CD4-positive, alpha-beta T cell (primary cell): ENCODE results near the gene HECTD3. TPM values are rescaled to one million over a fixed set of nuclear protein-coding genes. Genes with fewer than 3 reads are reported as not detected.
A peak's percentile ranks its signal among the peaks of the same experiment; 100 is the strongest.

Experiments used
- ATAC-seq: fragments of 200-7000 bp; cut with Tn5 transposase; one replicate; pipeline ENCODE4 v1.10.0; 2022; ENCODE audit warnings: mild to moderate bottlenecking; ENCODE audit not compliant: poor library complexity
- CTCF ChIA-PET: fragments of 350-600 bp; sonication (Branson Sonifier 250); formaldehyde crosslinking; loops from one replicate; lab custom pipeline; 2021; ENCODE audit warnings: antibody characterized with exemption, inconsistent platforms; lab: Charles Lee
- POLR2A ChIA-PET: fragments of 350-600 bp; sonication (Branson Sonifier 250); formaldehyde crosslinking; loops from one replicate; lab custom pipeline; 2021; ENCODE audit warnings: antibody characterized with exemption, inconsistent platforms; lab: Charles Lee
- DNase-seq, 14 experiments: peaks; one replicate each; pipeline ENCODE4 v3.0.0-alpha.2; 2013 to 2020; ENCODE audit warnings: mixed read lengths in 2 of 14
- H3K27ac ChIP-seq, 2 donors: one replicate each; pipeline versions ENCODE4 v1.5.1 to v1.7.0; 2013; ENCODE audit warnings: low read length in 2 of 2, low read depth in 1 of 2, mild to moderate bottlenecking in 1 of 2
- H3K27me3 ChIP-seq, 2 experiments: 1 replicate in 1 of 2; 2 replicates in 1 of 2; pipeline versions ENCODE4 v1.6.1 to v1.7.0; 2013; ENCODE audit warnings: low read length in 2 of 2, control low read depth in 1 of 2, mild to moderate bottlenecking in 1 of 2, moderate library complexity in 1 of 2; ENCODE audit not compliant: insufficient read depth in 2 of 2, control insufficient read depth in 1 of 2
- H3K36me3 ChIP-seq: one replicate; pipeline ENCODE4 v1.6.1; 2013; ENCODE audit warnings: low read length, control low read depth; ENCODE audit not compliant: insufficient read depth
- H3K4me1 ChIP-seq: one replicate; pipeline ENCODE4 v1.6.1; 2013; ENCODE audit warnings: low read length, control low read depth; ENCODE audit not compliant: insufficient read depth
- H3K4me3 ChIP-seq: one replicate; pipeline ENCODE4 v1.5.1; 2013; ENCODE audit warnings: mild to moderate bottlenecking, low read length, moderate library complexity
- H3K9me3 ChIP-seq, 2 experiments: 1 replicate in 1 of 2; 2 replicates in 1 of 2; pipeline versions ENCODE4 v1.6.1 to v1.7.0; 2013; ENCODE audit warnings: low read length in 2 of 2, mild to moderate bottlenecking in 2 of 2, control low read depth in 1 of 2, moderate library complexity in 1 of 2; ENCODE audit not compliant: control insufficient read depth in 1 of 2, insufficient read depth in 1 of 2
- H3K27ac Mint-ChIP-seq: one replicate; pipeline ENCODE4 v1.8.0; 2020; ENCODE audit warnings: mixed read lengths
- H3K27me3 Mint-ChIP-seq: one replicate; pipeline ENCODE4 v1.8.0; 2021; ENCODE audit warnings: mixed read lengths
- H3K36me3 Mint-ChIP-seq: one replicate; pipeline ENCODE4 v1.8.0; 2021; ENCODE audit warnings: low read depth, mixed read lengths
- H3K4me1 Mint-ChIP-seq: one replicate; pipeline ENCODE4 v1.8.0; 2021; ENCODE audit warnings: low read depth, mixed read lengths
- H3K4me3 Mint-ChIP-seq: one replicate; pipeline ENCODE4 v1.8.0; 2020; ENCODE audit warnings: mild to moderate bottlenecking, mixed read lengths
- H3K9me3 Mint-ChIP-seq: one replicate; pipeline ENCODE4 v1.8.0; 2020; ENCODE audit warnings: mixed read lengths
- CTCF ChIP-seq: fragments of 200-600 bp; IDR thresholded peaks from one replicate; pipeline ENCODE4 v1.8.0; 2022; ENCODE audit warnings: antibody characterized with exemption, mild to moderate bottlenecking
- intact Hi-C, 2 experiments: fragments of 100-400 bp; cut with DNase I in 1 of 2; cut with micrococcal nuclease in 1 of 2; formaldehyde crosslinking; loops; one replicate each; pipeline versions ENCODE4 v1.15.1 to v1.9.0; 2023 to 2025; cut with DNase I, micrococcal nuclease
- total RNA-seq, 174 experiments: library from RNA in 2 of 174; stranded (reverse) in 2 of 174; gene quantifications; one replicate each; pipeline ENCODE4 v1.2.3 and lab custom pipeline; 2021 to 2026

Gene HECTD3
- total RNA-seq, 2 experiments from 2014 or later, result 31.5 to 33.7 TPM

- no peak for DNase-seq
- Histone ChIP-seq H3K27ac (no peak overlapping the region), H3K4me1 (peaks cover 2% of the 10 kb centered on the region), H3K4me3 (no peak overlapping the region), H3K27me3 (no peaks in the 10 kb centered on the region), H3K9me3 (no peaks in the 10 kb centered on the region), H3K36me3 (no peaks in the 10 kb centered on the region)
- ChIA-PET CTCF (no interaction called here), POLR2A (no interaction called here)
- no peaks in the 10 kb centered on the region for H3K27me3 Mint-ChIP-seq
- H3K9me3 Mint-ChIP-seq, result no peaks in the 10 kb centered on the region
- no peak for ATAC-seq
- no peak overlapping the region for H3K4me3 Mint-ChIP-seq
- H3K4me1 Mint-ChIP-seq, result peaks cover under 1% of the 10 kb centered on the region
- intact Hi-C loops, result no loop called here
- H3K27ac Mint-ChIP-seq, result no peak overlapping the region
- no peak for TF ChIP-seq CTCF
- no peaks in the 10 kb centered on the region for H3K36me3 Mint-ChIP-seq
These were observed 12.5 kb upstream of the HECTD3 start for GRCh38 chr1:45023663-45024062.

- peaks cover 18% of the 10 kb centered on the region for H3K4me1 Mint-ChIP-seq
- peak; percentile 82 for ATAC-seq
- DNase-seq, result peak; percentile 32 to 79 (median 53)
- H3K36me3 Mint-ChIP-seq, result peaks cover 15% of the 10 kb centered on the region
- ChIA-PET POLR2A (interaction anchor here (0.6 to 1.6 kb wide), 4 partner anchors 187 to 474 kb away, joined by 3 to 8 read pairs (median 4); partner anchors contain the start of genes TESK2 and ZSWIM5), CTCF (interaction anchor here (0.9 to 1.9 kb wide), 5 partner anchors 283 to 474 kb away, joined by 3 to 16 read pairs (median 4); partner anchors contain the start of genes MUTYH and TOE1)
- H3K9me3 ChIP-seq, result no peaks in the 10 kb centered on the region
- peaks cover 14% of the 10 kb centered on the region for H3K36me3 ChIP-seq
- intact Hi-C loops, result loop anchor here (10.0 kb wide), 2 partner anchors 214 to 666 kb away; partner anchors contain the start of genes BTBD19 (in 1 of the 2), DYNLT4 (in 1 of the 2), GPBP1L1 (in 1 of the 2) and PLK3 (in 1 of the 2)
- no peak overlapping the region for H3K27ac ChIP-seq
- no peak overlapping the region for H3K4me3 ChIP-seq
- H3K27me3 Mint-ChIP-seq, result no peaks in the 10 kb centered on the region
- no peaks in the 10 kb centered on the region for H3K9me3 Mint-ChIP-seq
- no peak overlapping the region for H3K4me3 Mint-ChIP-seq
- TF ChIP-seq CTCF, result peak; percentile 68
- H3K4me1 ChIP-seq, result peaks cover 17% of the 10 kb centered on the region
- H3K27ac Mint-ChIP-seq, result no peak overlapping the region
- H3K27me3 ChIP-seq, result no peaks in the 10 kb centered on the region
These were observed 7.6 kb upstream of the HECTD3 start for GRCh38 chr1:45018599-45019230.

GRCh38 chr1:45016767-45017166 lies 5.6 kb upstream of the HECTD3 start:
- Histone ChIP-seq H3K4me3 (no peak overlapping the region), H3K4me1 (peaks cover 36% of the 10 kb centered on the region), H3K9me3 (no peaks in the 10 kb centered on the region), H3K27me3 (no peaks in the 10 kb centered on the region), H3K27ac (no peak overlapping the region), H3K36me3 (peaks cover 15% of the 10 kb centered on the region)
- peaks cover 18% of the 10 kb centered on the region for H3K36me3 Mint-ChIP-seq
- ChIA-PET POLR2A (interaction anchor here (1.3 kb wide), 1 partner anchor 323 kb away, joined by 3 read pairs; no protein-coding TSS in a partner anchor), CTCF (no interaction called here)
- no peak overlapping the region for H3K27ac Mint-ChIP-seq
- no peaks in the 10 kb centered on the region for H3K9me3 Mint-ChIP-seq
- intact Hi-C loops, result loop anchor here (10.0 kb wide), 2 partner anchors 212 to 668 kb away; partner anchors contain the start of genes BTBD19 (in 1 of the 2), DYNLT4 (in 1 of the 2), GPBP1L1 (in 1 of the 2) and PLK3 (in 1 of the 2)
- DNase-seq, result no peak
- no peak overlapping the region for H3K4me3 Mint-ChIP-seq
- ATAC-seq, result no peak
- TF ChIP-seq CTCF, result no peak
- peaks cover 36% of the 10 kb centered on the region for H3K4me1 Mint-ChIP-seq
- no peaks in the 10 kb centered on the region for H3K27me3 Mint-ChIP-seq
